Bronchial epithelial cell (primary cell): ENCODE measurements around the gene RHBDL3. TPM values are rescaled to one million over a fixed set of nuclear protein-coding genes. Genes with fewer than 3 reads are reported as not detected.

Experiments
- DNase-seq: peaks from one replicate; pipeline ENCODE4 v3.0.0-alpha.2; 2010; ENCODE audit warnings: low read depth
- FAIRE-seq: peaks from 2 replicates; lab custom pipeline; 2011; peaks lifted over from hg19 to GRCh38; lab: Jason Lieb, UNC
- H3K27me3 ChIP-seq: 2 replicates; pipeline ENCODE4 v1.5.1; 2011; ENCODE audit warnings: low read length; ENCODE audit not compliant: control insufficient read depth, insufficient read depth
- H3K36me3 ChIP-seq: 2 replicates; pipeline ENCODE4 v1.5.1; 2011; ENCODE audit warnings: low read length; ENCODE audit not compliant: control insufficient read depth, insufficient read depth
- H3K4me3 ChIP-seq: 2 replicates; pipeline ENCODE4 v1.5.1; 2011; ENCODE audit warnings: mild to moderate bottlenecking, low read depth, low read length, control low read depth
- total RNA-seq: library from RNA; depleted of rRNA; stranded (reverse); fragments of >200 nt; gene quantifications from 2 replicates; pipeline ENCODE4 v1.2.1, GENCODE V29; 2014
- TF ChIP-seq, protein P1 (sequence below): IDR thresholded peaks from 2 replicates; pipeline ENCODE4 v1.5.1; 2011; ENCODE audit warnings: mild to moderate bottlenecking, moderate library complexity, low read length, control low read depth, inconsistent platforms; ENCODE audit not compliant: insufficient read depth, severe bottlenecking

The RHBDL3 gene
- total RNA-seq, 1 donor from 2014 or later, result not detected

DNA sequence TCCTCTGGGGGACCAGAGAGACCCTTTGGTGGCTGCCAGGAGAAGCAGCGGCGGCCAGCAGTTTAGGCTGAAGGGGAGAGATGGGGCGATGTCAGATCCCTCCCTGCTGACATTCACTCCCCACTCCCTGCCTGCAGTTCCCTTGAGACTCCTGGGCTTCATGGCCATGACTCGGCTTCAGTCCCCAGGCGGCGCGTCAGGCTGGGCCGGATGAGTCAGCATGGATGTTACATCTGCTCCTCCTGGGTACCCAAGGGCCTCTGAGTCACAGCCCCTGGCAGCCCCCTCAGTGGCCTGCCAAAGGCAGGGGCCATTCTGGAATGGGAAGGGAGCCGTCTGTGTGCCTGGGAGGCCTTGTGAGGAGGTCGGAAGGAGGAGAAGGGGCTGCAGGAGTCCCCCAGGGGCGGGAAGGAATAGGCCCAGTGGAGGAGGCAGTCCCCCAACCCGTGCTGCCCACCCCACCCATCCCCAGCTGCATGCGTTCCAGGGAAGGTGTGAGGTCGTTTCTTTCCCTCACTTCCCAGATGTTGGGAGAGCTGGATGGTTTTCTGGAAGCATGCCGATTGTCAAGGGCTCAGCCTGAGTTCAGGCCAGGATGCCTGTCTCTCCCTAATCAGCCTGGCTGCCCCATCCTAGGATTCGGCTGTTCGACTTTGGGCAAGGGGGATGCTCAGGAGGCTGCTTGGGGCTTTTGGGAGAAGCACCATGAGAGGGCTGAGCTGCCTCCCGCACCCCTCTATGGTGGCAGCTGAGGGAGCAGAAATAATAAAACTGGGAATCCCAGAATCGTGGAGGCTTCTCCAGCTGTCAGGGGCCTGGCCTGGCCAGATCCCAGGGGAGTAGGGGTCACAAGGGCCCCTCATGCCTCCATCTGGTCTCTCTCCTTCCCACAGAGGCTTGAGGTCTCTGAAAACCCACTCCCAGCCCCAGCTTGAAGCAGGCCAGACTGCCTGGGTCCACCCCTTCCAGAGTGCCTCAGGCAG lies 9.7 kb downstream of the RHBDL3 start:
- Histone ChIP-seq H3K36me3 (no peaks in the 10 kb centered on the region), H3K27me3 (peaks cover 2% of the 10 kb centered on the region), H3K4me3 (no peak overlapping the region)
- FAIRE-seq (no peak), DNase-seq (peak; percentile 73)
- TF ChIP-seq, protein P1, sequence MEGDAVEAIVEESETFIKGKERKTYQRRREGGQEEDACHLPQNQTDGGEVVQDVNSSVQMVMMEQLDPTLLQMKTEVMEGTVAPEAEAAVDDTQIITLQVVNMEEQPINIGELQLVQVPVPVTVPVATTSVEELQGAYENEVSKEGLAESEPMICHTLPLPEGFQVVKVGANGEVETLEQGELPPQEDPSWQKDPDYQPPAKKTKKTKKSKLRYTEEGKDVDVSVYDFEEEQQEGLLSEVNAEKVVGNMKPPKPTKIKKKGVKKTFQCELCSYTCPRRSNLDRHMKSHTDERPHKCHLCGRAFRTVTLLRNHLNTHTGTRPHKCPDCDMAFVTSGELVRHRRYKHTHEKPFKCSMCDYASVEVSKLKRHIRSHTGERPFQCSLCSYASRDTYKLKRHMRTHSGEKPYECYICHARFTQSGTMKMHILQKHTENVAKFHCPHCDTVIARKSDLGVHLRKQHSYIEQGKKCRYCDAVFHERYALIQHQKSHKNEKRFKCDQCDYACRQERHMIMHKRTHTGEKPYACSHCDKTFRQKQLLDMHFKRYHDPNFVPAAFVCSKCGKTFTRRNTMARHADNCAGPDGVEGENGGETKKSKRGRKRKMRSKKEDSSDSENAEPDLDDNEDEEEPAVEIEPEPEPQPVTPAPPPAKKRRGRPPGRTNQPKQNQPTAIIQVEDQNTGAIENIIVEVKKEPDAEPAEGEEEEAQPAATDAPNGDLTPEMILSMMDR, result no peak

- H3K27me3 ChIP-seq, result peaks cover 2% of the 10 kb centered on the region
- no peaks in the 10 kb centered on the region for H3K36me3 ChIP-seq
- DNase-seq, result no peak
- TF ChIP-seq, protein P1, result no peak
- no peak for FAIRE-seq
- H3K4me3 ChIP-seq, result no peak overlapping the region
These were observed 10.6 kb downstream of the RHBDL3 start for GRCh38 chr17:32276171-32276601.

- Histone ChIP-seq H3K36me3 (no peaks in the 10 kb centered on the region), H3K27me3 (peaks cover under 1% of the 10 kb centered on the region), H3K4me3 (no peak overlapping the region)
- FAIRE-seq (no peak), DNase-seq (no peak)
- TF ChIP-seq, protein P1, result no peak
These were observed 11.7 kb downstream of the RHBDL3 start for GRCh38 chr17:32277284-32277683.

GRCh38 chr17:32278815-32279214 lies 13.2 kb downstream of the RHBDL3 start:
- Histone ChIP-seq H3K4me3 (no peak overlapping the region), H3K36me3 (no peaks in the 10 kb centered on the region), H3K27me3 (no peaks in the 10 kb centered on the region)
- TF ChIP-seq, protein P1, result no peak
- FAIRE-seq (no peak), DNase-seq (no peak)

DNA sequence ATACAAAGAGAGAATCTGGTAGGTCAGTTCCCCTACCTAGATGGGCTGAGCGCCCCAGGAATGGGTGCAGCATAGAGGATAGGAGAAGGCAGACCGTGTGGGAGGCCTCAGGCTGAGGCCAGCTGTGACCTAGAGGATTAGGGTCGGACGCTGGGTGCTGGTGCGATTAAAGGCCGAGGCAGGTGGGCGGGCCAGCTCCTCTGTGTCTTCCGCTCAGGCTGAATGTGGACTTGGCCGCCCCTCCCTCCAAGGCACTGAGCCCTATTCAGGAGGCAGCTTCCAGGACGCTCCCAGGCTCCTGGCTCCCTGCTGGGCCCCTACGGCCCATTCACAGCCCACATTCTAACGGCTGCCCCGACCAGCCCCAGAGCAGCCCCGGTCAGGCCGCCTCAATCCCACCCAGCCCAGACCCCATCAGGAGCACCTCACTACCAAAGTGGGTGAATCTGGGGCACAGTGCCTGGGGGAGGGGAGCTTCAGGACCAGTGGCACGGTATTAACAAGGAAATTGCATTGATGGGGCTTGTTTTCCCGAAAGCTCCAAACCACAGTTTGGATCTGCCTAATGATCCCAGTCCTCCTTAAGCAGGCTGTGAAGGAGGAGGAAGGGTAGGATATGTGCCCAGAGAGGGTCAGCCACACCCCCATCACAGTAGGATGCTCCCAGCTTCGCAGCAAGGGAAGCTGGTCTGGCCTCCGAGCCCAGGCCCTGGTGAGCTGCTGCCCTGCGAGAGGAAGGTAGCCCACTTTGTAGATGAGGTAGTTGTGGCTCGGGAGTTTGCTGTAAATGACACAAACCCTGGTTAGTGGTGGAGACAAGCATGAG lies 14.5 kb downstream of the RHBDL3 start:
- no peaks in the 10 kb centered on the region for H3K27me3 ChIP-seq
- H3K36me3 ChIP-seq, result no peaks in the 10 kb centered on the region
- DNase-seq (no peak), FAIRE-seq (no peak)
- no peak overlapping the region for H3K4me3 ChIP-seq
- TF ChIP-seq, protein P1, result no peak
